H1 (cell line): ENCODE results near the gene NT5M. TPM values are rescaled to one million over a fixed set of nuclear protein-coding genes. Genes with fewer than 3 reads are reported as not detected.

Experiments used
- CTCF ChIA-PET: fragments of 300-600 bp; sonication (Branson Sonifier 250); formaldehyde crosslinking; loops from one replicate; lab custom pipeline; 2021; ENCODE audit not compliant: partially characterized antibody; lab: Charles Lee
- POLR2A ChIA-PET: fragments of 300-600 bp; sonication (Branson Sonifier 250); formaldehyde crosslinking; loops from one replicate; lab custom pipeline; 2021; ENCODE audit warnings: inconsistent platforms; ENCODE audit not compliant: partially characterized antibody; lab: Charles Lee
- DNase-seq, 2 experiments: peaks; one replicate each; pipeline versions ENCODE4 v3.0.0 to v3.0.0-alpha.2; 2010 to 2022; ENCODE audit warnings: low spot score in 2 of 2, low read depth in 1 of 2, mixed read lengths in 1 of 2
- FAIRE-seq: peaks from 2 replicates; lab custom pipeline; 2011; peaks lifted over from hg19 to GRCh38; lab: Jason Lieb, UNC
- H2AFZ ChIP-seq: 2 replicates; pipeline ENCODE4 v1.8.1; 2012; ENCODE audit warnings: low read length, inconsistent platforms
- H2AK5ac ChIP-seq: 2 replicates; pipeline ENCODE4 v1.6.1; 2013; ENCODE audit warnings: low read depth, low read length
- H2BK120ac ChIP-seq: replicated peaks from 2 replicates; pipeline ENCODE3; 2013; ENCODE audit warnings: low read depth, low read length, inconsistent platforms
- H2BK12ac ChIP-seq: 2 replicates; pipeline ENCODE4 v1.6.1; 2013; ENCODE audit warnings: low read depth, low read length
- H2BK15ac ChIP-seq: 2 replicates; pipeline ENCODE4 v1.6.1; 2013; ENCODE audit warnings: low read length
- H2BK20ac ChIP-seq: 2 replicates; pipeline ENCODE4 v1.6.1; 2013; ENCODE audit warnings: low read length
- H2BK5ac ChIP-seq: 2 replicates; pipeline ENCODE4 v1.6.1; 2013; ENCODE audit warnings: low read depth, low read length
- H3K14ac ChIP-seq: 2 replicates; pipeline ENCODE4 v1.6.1; 2013; ENCODE audit warnings: inconsistent platforms; ENCODE audit not compliant: insufficient read length
- H3K18ac ChIP-seq: 2 replicates; pipeline ENCODE4 v1.6.1; 2013; ENCODE audit warnings: low read length; ENCODE audit errors: extremely low read depth
- H3K23ac ChIP-seq: 2 replicates; pipeline ENCODE4 v1.6.1; 2013; ENCODE audit warnings: inconsistent platforms; ENCODE audit not compliant: insufficient read length
- H3K23me2 ChIP-seq: 2 replicates; pipeline ENCODE4 v1.6.1; 2013; ENCODE audit warnings: low read depth, low read length
- H3K27ac ChIP-seq: 2 replicates; pipeline ENCODE4 v1.6.1; 2011; ENCODE audit warnings: low read depth, low read length, inconsistent platforms
- H3K27me3 ChIP-seq, 4 experiments: replicated peaks in 1 of 4; 1 replicate in 1 of 4; 2 replicates in 3 of 4; pipeline versions ENCODE4 v1.6.1 to v1.8.1; 2011 to 2013; ENCODE audit warnings: low read length in 3 of 4, mild to moderate bottlenecking in 3 of 4, inconsistent platforms in 2 of 4, mixed read lengths in 2 of 4, moderate library complexity in 1 of 4; ENCODE audit not compliant: control insufficient read depth in 3 of 4, insufficient read depth in 3 of 4; ENCODE audit errors: extremely low read depth in 1 of 4
- H3K36me3 ChIP-seq, 4 experiments: 2 replicates each; pipeline versions ENCODE4 v1.6.1 to v1.8.1; 2011 to 2013; ENCODE audit warnings: mild to moderate bottlenecking in 4 of 4, low read length in 3 of 4, moderate library complexity in 2 of 4, control low read depth in 1 of 4, inconsistent platforms in 1 of 4; ENCODE audit not compliant: insufficient read depth in 4 of 4, control insufficient read depth in 2 of 4
- H3K4ac ChIP-seq: replicated peaks from 2 replicates; pipeline ENCODE3; 2013; ENCODE audit warnings: low read length, low read depth, mixed read lengths, inconsistent platforms; ENCODE audit not compliant: insufficient read length
- H3K4me1 ChIP-seq, 4 experiments: replicated peaks in 1 of 4; 1 replicate in 1 of 4; 2 replicates in 3 of 4; pipeline versions ENCODE4 v1.6.1 to v1.8.1; 2011 to 2013; ENCODE audit warnings: low read length in 3 of 4, inconsistent platforms in 2 of 4, mixed read lengths in 1 of 4; ENCODE audit not compliant: insufficient read depth in 4 of 4, control insufficient read depth in 3 of 4
- H3K4me2 ChIP-seq, 2 experiments: 2 replicates each; pipeline versions ENCODE4 v1.6.1 to v1.8.1; 2011 to 2013; ENCODE audit warnings: low read depth in 2 of 2, low read length in 2 of 2, control low read depth in 1 of 2, inconsistent platforms in 1 of 2, mild to moderate bottlenecking in 1 of 2; ENCODE audit not compliant: insufficient read depth in 1 of 2
- H3K4me3 ChIP-seq, 4 experiments: fragments of 200-600, 300-600 bp in 1 of 4; sonication (generic), shearing (Covaris generic), sonication (Bioruptor Twin) in 1 of 4; 2 replicates each; pipeline versions ENCODE4 v1.5.1 to v1.8.1; 2011 to 2016; ENCODE audit warnings: low read length in 4 of 4, low read depth in 3 of 4, control low read depth in 2 of 4, inconsistent platforms in 2 of 4, mild to moderate bottlenecking in 2 of 4, mixed read lengths in 1 of 4, moderate library complexity in 1 of 4; ENCODE audit not compliant: insufficient read depth in 2 of 4; ENCODE audit errors: extremely low read depth in 1 of 4
- H3K56ac ChIP-seq: replicated peaks from 2 replicates; pipeline ENCODE3; 2013; ENCODE audit warnings: low read depth, mild to moderate bottlenecking, mixed read lengths, low read length, inconsistent platforms; ENCODE audit not compliant: insufficient read length
- H3K79me1 ChIP-seq: 2 replicates; pipeline ENCODE4 v1.6.1; 2013; ENCODE audit warnings: low read depth, low read length, control low read depth
- H3K79me2 ChIP-seq, 2 experiments: 2 replicates each; pipeline versions ENCODE4 v1.6.1 to v1.8.1; 2012 to 2013; ENCODE audit warnings: low read length in 2 of 2, mild to moderate bottlenecking in 2 of 2, inconsistent platforms in 1 of 2; ENCODE audit not compliant: insufficient read depth in 2 of 2, control insufficient read depth in 1 of 2
- H3K9ac ChIP-seq, 4 experiments: replicated peaks in 1 of 4; 1 replicate in 1 of 4; 2 replicates in 3 of 4; pipeline versions ENCODE4 v1.6.1 to v1.8.1; 2011 to 2013; ENCODE audit warnings: low read depth in 3 of 4, low read length in 3 of 4, control low read depth in 2 of 4, mild to moderate bottlenecking in 2 of 4, moderate library complexity in 2 of 4, inconsistent platforms in 1 of 4; ENCODE audit errors: extremely low read depth in 1 of 4
- H3K9me3 ChIP-seq, 2 experiments: 2 replicates each; pipeline versions ENCODE4 v1.6.1 to v1.8.1; 2012 to 2013; ENCODE audit warnings: mild to moderate bottlenecking in 2 of 2, moderate library complexity in 2 of 2, control low read depth in 1 of 2, inconsistent platforms in 1 of 2, low read depth in 1 of 2, low read length in 1 of 2, mixed read lengths in 1 of 2; ENCODE audit not compliant: insufficient read depth in 2 of 2
- H4K20me1 ChIP-seq, 2 experiments: replicated peaks in 1 of 2; 2 replicates each; pipeline versions ENCODE3 to v1.8.1; 2011 to 2013; ENCODE audit warnings: inconsistent platforms in 2 of 2, low read length in 2 of 2, mild to moderate bottlenecking in 1 of 2; ENCODE audit not compliant: insufficient read depth in 2 of 2, control insufficient read depth in 1 of 2
- H4K5ac ChIP-seq: 2 replicates; pipeline ENCODE4 v1.6.1; 2013; ENCODE audit warnings: low read length, low read depth, mixed read lengths, inconsistent platforms; ENCODE audit not compliant: insufficient read length
- H4K8ac ChIP-seq: 2 replicates; pipeline ENCODE4 v1.8.0; 2013; ENCODE audit warnings: mild to moderate bottlenecking, moderate library complexity, low read length, inconsistent platforms; ENCODE audit not compliant: insufficient read depth; ENCODE audit errors: extremely low read depth
- H4K91ac ChIP-seq: replicated peaks from 2 replicates; pipeline ENCODE3; 2013; ENCODE audit warnings: low read length, mixed read lengths, inconsistent platforms; ENCODE audit not compliant: insufficient read length
- ATF2 ChIP-seq: IDR thresholded peaks from 2 replicates; pipeline ENCODE4 v1.6.1; 2012; ENCODE audit warnings: low read length, inconsistent platforms
- EZH2 ChIP-seq: fragments of 200-600 bp; sonication (generic); IDR thresholded peaks from 2 replicates; pipeline ENCODE4 v1.7.1; 2012; ENCODE audit warnings: low read depth, mild to moderate bottlenecking, moderate library complexity, low read length, inconsistent platforms; ENCODE audit not compliant: severe bottlenecking
- KDM4A ChIP-seq: IDR thresholded peaks from one replicate; pipeline ENCODE4 v1.7.1; 2012; ENCODE audit warnings: low read depth, mild to moderate bottlenecking, moderate library complexity, low read length, inconsistent platforms; ENCODE audit not compliant: severe bottlenecking
- NANOG ChIP-seq: IDR thresholded peaks from 2 replicates; pipeline ENCODE4 v1.6.1; 2011; ENCODE audit warnings: low read length, low read depth, mild to moderate bottlenecking, inconsistent platforms; ENCODE audit not compliant: insufficient read depth, poor library complexity, severe bottlenecking
- PHF8 ChIP-seq: fragments of 200-600 bp; sonication (generic); conservative IDR thresholded peaks from 2 replicates; pipeline ENCODE4 v1.7.1; 2012; ENCODE audit warnings: low read depth, mild to moderate bottlenecking, inconsistent platforms, low read length, moderate library complexity
- POU5F1 ChIP-seq: IDR thresholded peaks from 2 replicates; pipeline ENCODE4 v1.6.1; 2011; ENCODE audit warnings: low read depth, mild to moderate bottlenecking, low read length, moderate library complexity
- RBBP5 ChIP-seq: IDR thresholded peaks from 2 replicates; pipeline ENCODE4 v1.7.1; 2012; ENCODE audit warnings: low read depth, mild to moderate bottlenecking, inconsistent platforms, low read length, moderate library complexity, borderline replicate concordance
- RFX5 ChIP-seq: IDR thresholded peaks from 2 replicates; pipeline ENCODE4 v1.6.1; 2011; ENCODE audit warnings: low read depth, low read length, improper control_type of control experiment, borderline replicate concordance
- RXRA ChIP-seq: IDR thresholded peaks from 2 replicates; pipeline ENCODE4 v1.6.1; 2011; ENCODE audit warnings: low read depth, mild to moderate bottlenecking, low read length, moderate library complexity; ENCODE audit not compliant: insufficient read depth
- SP2 ChIP-seq: IDR thresholded peaks from 2 replicates; pipeline ENCODE4 v1.6.1; 2012; ENCODE audit warnings: mild to moderate bottlenecking, low read length, inconsistent platforms
- WGBS, 2 experiments: shearing (Covaris generic) in 1 of 2; methylation state at CpG; one replicate each; pipeline versions ENCODE4 v1.1.6 to v1.1.7; 2013 to 2015; ENCODE audit warnings: low lambda C conversion rate in 2 of 2, mixed read lengths in 2 of 2, inconsistent platforms in 1 of 2, low coverage in 1 of 2, missing lambda C conversion rate in 1 of 2; ENCODE audit not compliant: insufficient replicate concordance in 2 of 2, insufficient coverage in 1 of 2, insufficient read length in 1 of 2; ENCODE audit errors: extremely low coverage in 1 of 2, missing lambda C conversion rate in 1 of 2; 5-methylcytosine and 5-hydroxymethylcytosine counted together
- polyA plus RNA-seq, 7 experiments: library from polyadenylated mRNA; depleted of rRNA in 3 of 7; stranded (reverse) in 5 of 7; unstranded in 2 of 7; fragments of >200 nt in 5 of 7; fragments of 200-250 nt in 2 of 7; gene quantifications; 1 replicate in 5 of 7; 2 replicates in 1 of 7; 4 replicates in 1 of 7; pipeline versions ENCODE4 v1.2.1 to v1.2.3, GENCODE V29; 2011 to 2013; ENCODE audit warnings: missing spikeins in 2 of 7, mixed read lengths in 2 of 7
- total RNA-seq: library from RNA; stranded (reverse); fragmentation: NEBNext Ultra II Directional; extraction: Animal tissue kit (Norgen Biotek cat#: 25700); gene quantifications from 2 replicates; pipeline ENCODE4 v1.2.1, GENCODE V29; 2021

The NT5M gene
- total and polyA plus RNA-seq, 2 of the 8 experiments (the other 6 are each of a cell fraction or from before 2014, with no cell fraction given) = 7.6 to 18.2 TPM

DNA sequence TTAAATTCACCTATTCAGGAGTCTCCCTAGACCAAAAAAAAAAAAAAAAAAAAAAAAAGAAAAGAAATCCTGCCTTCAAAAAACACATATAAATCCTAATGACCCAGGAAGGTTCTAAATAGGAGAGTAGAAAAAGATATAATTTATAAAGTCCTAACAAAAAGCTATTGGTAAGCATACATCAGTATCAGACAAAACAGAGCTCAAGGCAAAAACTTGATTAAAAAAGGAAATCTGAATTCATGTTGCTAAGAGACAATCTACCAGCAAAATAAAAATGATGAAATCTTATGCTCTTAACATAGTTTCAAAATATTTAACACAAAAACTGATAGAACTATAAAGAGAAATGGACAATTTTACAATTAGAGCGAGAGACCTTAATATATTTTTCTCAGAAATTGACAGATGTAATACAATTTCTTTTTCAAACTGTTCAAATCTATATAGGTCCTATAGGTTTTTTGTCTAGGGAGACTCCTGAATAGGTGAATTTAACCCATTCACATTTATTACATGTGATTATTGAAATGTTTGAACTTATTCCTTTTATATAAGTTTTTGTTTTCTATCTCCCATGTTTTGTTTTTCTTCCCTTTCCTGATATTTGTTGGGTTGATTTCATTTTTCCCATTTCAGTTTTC, 57.0 kb downstream of the NT5M start:
- Histone ChIP-seq H2BK5ac (no peak overlapping the region), H2AFZ (no peak overlapping the region), H4K8ac (no peak overlapping the region), H3K4me2 (no peak overlapping the region), H2BK120ac (no peak overlapping the region), H3K23me2 (no peaks in the 10 kb centered on the region), H3K14ac (no peak overlapping the region), H3K9ac (no peak overlapping the region), H3K4ac (no peak overlapping the region), H3K36me3 (no peaks in the 10 kb centered on the region), H2BK20ac (no peak overlapping the region), H4K20me1 (no peaks in the 10 kb centered on the region)
- FAIRE-seq = no peak
- 84% methylated on average over 1 of the region's 1 CpG; no CpG with 5 or more reads in 1 of the 2 experiments for WGBS, 2 experiments
- TF ChIP-seq NANOG = no peak
- TF ChIP-seq ATF2 = no peak
- TF ChIP-seq KDM4A = no peak
- no peak for TF ChIP-seq SP2
- no peak for TF ChIP-seq RFX5
- no peak for TF ChIP-seq EZH2
- no peak for TF ChIP-seq PHF8
- no peak for TF ChIP-seq RBBP5
- no peak for TF ChIP-seq RXRA
- TF ChIP-seq POU5F1 = no peak
- TF ChIP-seq, all 59 proteins: peak for 0
- no peak overlapping the region for H2BK12ac ChIP-seq
- no peak overlapping the region for H2BK15ac ChIP-seq
- no peak overlapping the region for H3K56ac ChIP-seq
- no peak for DNase-seq
- no peak overlapping the region for H3K27ac ChIP-seq
- no peak overlapping the region for H3K18ac ChIP-seq
- no peak overlapping the region for H2AK5ac ChIP-seq
- H3K27me3 ChIP-seq = no peaks in the 10 kb centered on the region
- CTCF ChIA-PET = interaction anchor here (5.6 kb wide), 1 partner anchor 207 kb away, joined by 55 read pairs; no protein-coding TSS in a partner anchor
- H3K79me1 ChIP-seq = no peaks in the 10 kb centered on the region
- H3K4me1 ChIP-seq = peaks cover 0 to 4% (median 1%) of the 10 kb centered on the region in 4 experiments; a peak in 4 of 7 replicates
- no peak overlapping the region for H4K5ac ChIP-seq
- POLR2A ChIA-PET = no interaction called here
- H3K79me2 ChIP-seq = no peaks in the 10 kb centered on the region
- H3K23ac ChIP-seq = no peak overlapping the region
- no peaks in the 10 kb centered on the region for H3K9me3 ChIP-seq
- no peak overlapping the region for H3K4me3 ChIP-seq
- no peak overlapping the region for H4K91ac ChIP-seq
